ENCODE data around the gene ADAM8. TPM values are rescaled to one million over a fixed set of nuclear protein-coding genes. Genes with fewer than 3 reads are reported as not detected.

Gene ADAM8
- total and polyA plus RNA-seq, 2 of the 8 experiments (the other 6 are each of a cell fraction or from before 2014, with no cell fraction given) = 4.6 TPM

GRCh38 chr10:133318494-133319127 lies 41.9 kb upstream of the ADAM8 start (continued):
- peak in 1 of 2 experiments; percentile 58; a peak in 1 of 3 replicates for TF ChIP-seq POLR2A (IDR thresholded peaks at IDR 0.05; ENCODE audit: control extremely low read depth in 1 of 2, low read depth in 2 of 2, low read length in 2 of 2)
- no peak for TF ChIP-seq CBX8 (IDR thresholded peaks at IDR 0.05; ENCODE audit: borderline replicate concordance, low read depth, low read length)
- peak in 1 of 2 experiments; percentile 70; a peak in 1 of 4 replicates for TF ChIP-seq SIN3A (conservative IDR thresholded peaks at IDR 0.05 in 1 of 2, IDR thresholded peaks at IDR 0.05 in 1 of 2; ENCODE audit: low read depth in 1 of 2, low read length in 2 of 2)
- TF ChIP-seq TAF1 (IDR thresholded peaks at IDR 0.05; ENCODE audit: low read depth, low read length) = peak; percentile 88
- TF ChIP-seq EZH2 (IDR thresholded peaks at IDR 0.05; ENCODE audit: low read depth, low read length, severe bottlenecking) = no peak
- peak; percentile 41 to 57; a peak in 3 of 4 replicates for TF ChIP-seq RAD21 (IDR thresholded peaks at IDR 0.05 in 1 of 2, conservative IDR thresholded peaks at IDR 0.05 in 1 of 2; ENCODE audit: low read depth in 2 of 2, low read length in 2 of 2)
- peak; percentile 84 for TF ChIP-seq BACH1 (IDR thresholded peaks at IDR 0.05; ENCODE audit: low read length)
- TF ChIP-seq YY1 (IDR thresholded peaks at IDR 0.05; ENCODE audit: low read depth, low read length) = peak; percentile 81
- TF ChIP-seq HDAC2 (IDR thresholded peaks at IDR 0.05; ENCODE audit: borderline replicate concordance in 1 of 2, low read depth in 2 of 2, low read length in 2 of 2) = peak; percentile 86 to 94; a peak in 2 of 4 replicates
- no peak for TF ChIP-seq SP1 (IDR thresholded peaks at IDR 0.05; ENCODE audit: low read depth, low read length)
- no peak for TF ChIP-seq MAFK (IDR thresholded peaks at IDR 0.05; ENCODE audit: low read depth, low read length)
- TF ChIP-seq SIX5 (IDR thresholded peaks at IDR 0.05; ENCODE audit: low read depth, low read length) = no peak
- TF ChIP-seq TEAD4 (IDR thresholded peaks at IDR 0.05; ENCODE audit: low read depth, low read length) = no peak
- TF ChIP-seq GABPA (IDR thresholded peaks at IDR 0.05; ENCODE audit: borderline replicate concordance, insufficient read depth, low read length) = peak; percentile 72; the same call in 1 of the 2 replicates
- peak; percentile 70 for TF ChIP-seq KDM4A (IDR thresholded peaks at IDR 0.05; ENCODE audit: low read depth, low read length, severe bottlenecking)
- TF ChIP-seq MAX (IDR thresholded peaks at IDR 0.05) = peak; percentile 68
- no peak for TF ChIP-seq SP4 (IDR thresholded peaks at IDR 0.05; ENCODE audit: low read length)
- peak; percentile 60; the same call in 1 of the 2 replicates for TF ChIP-seq PHF8 (conservative IDR thresholded peaks at IDR 0.05; ENCODE audit: low read depth, low read length)
- peak; percentile 73; the same call in 1 of the 2 replicates for TF ChIP-seq CREB1 (IDR thresholded peaks at IDR 0.05)
